Peyer's patch (tissue), 4 donors: ENCODE data around the gene ISOC2.

ENCODE experiments used
- CTCF ChIP-seq, 6 experiments: fragments of 450-650 bp in 4 of 6; fragments of 200-600 bp in 2 of 6; sonication (generic) in 1 of 6; IDR thresholded peaks; one replicate each; pipeline ENCODE4 v1.5.1; 2017 to 2019; ENCODE audit warnings: antibody characterized with exemption in 6 of 6, mild to moderate bottlenecking in 3 of 6, moderate library complexity in 1 of 6
- POLR2A ChIP-seq, 2 donors: fragments of 450-650 bp; IDR thresholded peaks; one replicate each; pipeline ENCODE4 v1.5.1; 2017; ENCODE audit warnings: antibody characterized with exemption in 2 of 2, mild to moderate bottlenecking in 2 of 2, moderate library complexity in 2 of 2

- TF ChIP-seq CTCF (IDR thresholded peaks at IDR 0.05) (no peak), POLR2A (IDR thresholded peaks at IDR 0.05) (no peak)
These were observed 41.7 kb downstream of the ISOC2 start for GRCh38 chr19:55419624-55420236.
